GM19397 (cell line): Measurements from ENCODE around the gene AIFM2.
"Not testable (repeated sequence)": the region's sequence is repeated elsewhere in the genome, so short reads cannot be mapped to it uniquely, and the experiment has no call there.

ENCODE experiments used
- ATAC-seq: cut with Tn5 transposase; IDR thresholded peaks from one replicate; pipeline ENCODE4 v1.9.1; 2021; ENCODE audit warnings: mild to moderate bottlenecking, moderate library complexity; ENCODE audit not compliant: unreplicated experiment

Gene AIFM2

DNA sequence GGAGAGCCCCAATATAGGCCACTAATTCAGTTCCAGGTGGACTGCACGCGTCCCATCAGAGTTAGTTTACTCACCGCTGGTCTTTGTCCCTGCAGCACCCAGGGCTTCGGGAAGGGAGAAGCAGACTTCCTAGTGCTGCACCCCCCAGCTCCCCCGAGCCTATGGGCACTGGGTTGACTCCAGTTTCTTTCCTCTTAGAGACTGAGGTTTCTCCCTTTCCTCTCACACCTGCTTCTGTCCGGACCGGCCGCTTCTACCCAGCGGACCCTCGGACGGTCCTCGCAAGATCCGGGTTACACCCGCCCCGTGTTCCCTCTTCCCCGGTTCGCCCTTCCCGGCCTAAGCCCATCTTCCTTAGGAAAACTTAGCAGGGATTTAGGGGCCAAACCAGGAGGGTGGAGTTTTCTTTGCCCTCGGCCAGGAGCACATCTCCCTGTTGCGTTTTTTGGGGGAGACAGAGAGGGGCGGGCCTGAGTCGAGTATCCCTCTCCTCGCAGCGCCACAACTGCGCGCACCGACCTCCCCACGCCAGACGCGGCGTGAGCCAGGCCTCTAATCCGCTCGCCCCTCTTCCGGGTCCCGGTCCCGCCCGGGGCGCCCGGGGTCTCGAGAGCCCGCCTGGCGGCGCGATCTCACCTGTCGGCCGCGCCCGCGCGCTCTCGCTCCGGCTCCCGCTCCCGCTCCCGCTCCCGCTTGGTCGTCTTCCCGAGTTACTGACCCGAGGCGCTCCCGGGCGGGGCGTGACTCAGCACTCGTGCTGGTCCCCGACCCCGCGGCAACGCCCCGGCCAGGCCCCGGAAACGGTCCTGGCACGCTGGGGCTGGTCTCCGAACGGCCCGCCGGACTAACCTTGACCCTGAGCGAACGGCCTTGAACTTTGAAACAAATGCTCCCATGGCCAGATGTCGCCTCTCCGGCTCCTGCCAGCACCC lies at the start of gene AIFM2:
AIFM2 (minus strand) TSS at position 728 of the 932 bp plus-strand sequence. CDS start 8,741 bp downstream, outside the sequence.
- ATAC-seq: peak; percentile 84

DNA sequence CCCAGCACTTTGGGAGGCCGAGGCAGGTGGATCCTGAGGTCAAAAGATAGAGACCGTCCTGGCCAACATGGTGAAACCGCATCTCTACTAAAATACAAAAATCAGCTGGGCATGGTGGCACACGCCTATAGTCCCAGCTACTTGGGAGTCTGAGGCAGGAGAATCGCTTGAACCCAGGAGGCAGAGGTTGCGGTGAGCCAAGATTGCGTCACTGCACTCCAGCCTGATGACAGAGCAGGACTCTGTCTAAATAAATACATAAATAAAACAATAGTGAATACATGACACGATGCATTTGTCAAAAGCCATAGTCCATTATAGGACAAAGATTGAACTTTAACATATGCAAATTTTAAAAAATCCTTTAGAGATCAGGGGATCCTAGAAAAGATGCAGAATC lies 46.6 kb upstream of the AIFM2 start:
- ATAC-seq: not testable (repeated sequence)

DNA sequence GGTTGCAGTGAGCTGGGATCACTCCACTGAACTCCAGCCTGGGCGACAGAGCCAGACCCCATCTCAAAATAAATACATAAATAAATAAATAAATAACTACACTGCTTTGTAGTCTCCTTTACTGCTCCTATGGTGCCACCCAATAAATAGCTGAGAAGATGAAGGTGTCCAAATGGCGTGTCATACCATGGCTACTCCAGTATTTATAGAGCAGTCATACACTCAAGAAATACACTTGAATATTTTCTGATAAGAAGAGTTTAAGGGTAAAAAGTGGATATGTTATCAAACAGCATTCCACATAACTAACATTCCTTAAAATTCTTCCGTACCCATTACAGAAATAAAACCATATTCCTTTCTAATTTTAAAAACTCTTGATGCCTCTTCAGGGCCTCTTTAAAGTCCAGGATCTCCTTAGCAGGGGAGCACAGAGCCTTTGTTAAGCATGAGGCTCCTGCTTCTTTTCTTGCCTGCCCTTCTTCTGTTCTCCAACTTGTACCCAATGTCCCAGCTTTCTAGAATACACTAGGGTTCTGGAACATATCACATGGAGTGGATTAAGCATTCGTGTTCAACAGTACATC lies 45.6 kb upstream of the AIFM2 start:
- no peak for ATAC-seq

DNA sequence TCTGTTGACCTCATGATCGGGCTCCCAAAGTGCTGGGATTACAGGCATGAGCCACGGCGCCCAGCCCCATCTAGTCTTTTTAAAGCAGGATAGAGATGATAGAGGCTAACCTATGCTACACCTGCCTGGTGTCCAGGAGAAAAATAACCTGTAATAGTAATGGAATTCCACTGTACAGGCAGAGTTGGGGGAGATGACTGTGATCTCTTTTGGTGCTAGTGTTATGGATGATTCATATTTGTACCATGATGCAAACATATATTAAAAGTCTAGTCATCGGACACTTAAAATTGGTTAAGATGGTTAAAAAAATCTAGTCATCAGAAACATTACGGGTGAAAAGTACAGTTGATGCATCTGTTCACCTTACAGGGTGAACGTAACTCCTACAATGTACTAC lies 43.8 kb upstream of the AIFM2 start:
- no peak for ATAC-seq

DNA sequence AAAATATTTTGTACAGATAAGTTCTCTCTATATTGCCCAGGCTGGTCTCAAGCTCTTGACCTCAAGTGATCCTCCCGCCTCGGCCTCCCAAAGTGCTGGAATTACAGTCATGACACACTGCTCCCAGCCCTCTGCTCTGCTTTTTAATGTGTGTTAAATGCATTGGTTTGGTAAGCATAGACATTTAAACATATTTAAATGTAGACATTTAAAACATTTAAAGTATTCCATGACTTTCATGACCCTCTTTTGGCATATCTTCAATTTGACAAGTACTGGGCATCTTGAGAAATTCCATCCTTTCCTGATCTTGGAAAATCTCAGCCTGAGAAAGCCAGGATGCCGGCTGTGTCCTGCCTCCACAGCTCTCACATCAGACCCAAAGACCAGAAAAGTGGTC lies 42.9 kb upstream of the AIFM2 start:
- no peak for ATAC-seq

DNA sequence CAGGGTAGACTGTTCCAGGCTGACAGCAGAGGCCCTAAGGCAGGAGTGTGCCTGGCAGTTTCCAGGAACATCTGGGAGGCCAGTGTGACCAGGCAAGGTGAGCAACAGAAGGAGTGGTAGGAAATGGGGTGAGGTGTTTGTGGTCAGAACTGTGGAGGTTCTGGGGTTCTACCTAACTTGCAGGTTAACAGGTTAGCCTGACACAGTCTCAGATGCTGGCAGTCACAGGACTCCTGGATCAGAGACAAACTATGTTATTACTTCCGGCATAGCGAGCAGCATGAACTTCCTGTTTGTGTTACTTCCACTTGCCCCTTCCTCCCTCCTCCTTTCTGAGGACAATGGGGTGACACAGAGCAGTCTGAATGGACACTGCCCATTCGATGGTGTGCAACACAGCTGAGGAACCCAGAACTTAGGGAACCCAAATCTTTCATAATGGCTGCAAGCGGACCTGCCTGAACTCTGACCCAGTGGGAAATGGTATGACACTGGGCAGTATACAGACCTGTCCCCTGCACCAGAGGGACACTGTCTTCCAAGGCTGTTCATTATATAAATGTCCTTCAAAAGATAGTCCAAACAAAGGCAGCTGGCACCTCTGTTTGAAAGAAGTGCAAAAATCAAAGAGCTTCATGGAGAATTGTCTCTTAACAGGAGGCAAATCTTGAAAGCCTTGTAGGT lies 41.6 kb upstream of the AIFM2 start:
- no peak for ATAC-seq

- ATAC-seq: peak; percentile 3
Observed at GRCh38 chr10:70169649-70170364, 37.2 kb upstream of the AIFM2 start.

DNA sequence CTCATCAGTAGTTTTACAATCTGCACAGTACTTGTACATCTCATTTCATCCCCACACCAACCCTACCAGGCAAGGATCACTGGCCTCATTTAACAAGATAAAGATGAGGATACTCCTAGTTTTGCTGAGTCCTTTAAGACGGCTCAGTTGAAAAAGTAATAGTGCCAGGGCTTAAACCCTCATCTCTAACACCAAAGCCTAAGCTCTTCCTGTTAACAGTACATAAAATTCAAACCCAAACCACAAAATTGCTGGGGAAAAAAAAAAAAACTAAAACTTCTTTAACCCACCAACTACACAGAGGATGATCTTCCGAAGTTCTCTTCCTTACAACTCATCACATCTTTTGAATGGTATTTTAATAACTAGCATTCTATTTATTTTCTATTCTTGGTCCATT lies 36.4 kb upstream of the AIFM2 start:
- ATAC-seq: no peak

- ATAC-seq: no peak
Observed at GRCh38 chr10:70167246-70167645, 34.6 kb upstream of the AIFM2 start.

DNA sequence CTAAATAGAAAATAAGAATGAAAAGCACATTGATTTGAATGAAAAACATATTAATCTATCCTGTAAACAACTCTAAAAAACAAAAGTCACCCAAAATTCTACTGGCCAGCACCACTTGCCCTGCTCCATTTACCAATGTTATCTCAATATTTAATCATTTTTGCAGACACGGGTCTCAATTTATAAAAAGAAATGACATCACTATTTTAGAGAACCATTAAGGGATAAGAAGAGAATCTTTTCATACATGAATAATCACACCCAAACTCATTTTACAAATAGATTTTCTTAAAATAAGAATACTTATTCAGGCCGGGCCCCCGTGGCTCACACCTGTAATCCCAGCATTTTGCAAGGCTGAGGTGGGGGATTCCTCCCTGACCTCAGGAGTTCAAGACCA lies 33.8 kb upstream of the AIFM2 start:
- ATAC-seq: no peak

- no peak for ATAC-seq
Observed at GRCh38 chr10:70164163-70164562, 31.5 kb upstream of the AIFM2 start.

DNA sequence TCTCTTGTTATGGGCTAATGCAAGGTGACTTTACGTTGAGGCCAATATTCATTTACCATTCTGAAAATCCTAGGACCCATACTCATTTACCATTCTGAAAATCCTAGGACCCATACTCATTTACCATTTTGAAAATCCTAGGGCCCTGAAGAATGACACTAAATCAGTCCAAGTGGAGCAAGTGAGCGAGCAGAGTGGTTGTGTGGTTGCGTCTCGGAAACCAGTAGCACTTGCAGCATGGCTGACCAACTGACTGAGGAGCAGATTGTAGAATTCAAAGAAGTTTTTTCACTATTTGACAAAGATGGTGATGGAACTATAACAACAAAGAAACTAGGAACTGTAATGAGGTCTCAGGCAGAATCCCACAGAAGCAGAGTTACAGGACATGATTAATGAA lies 30.8 kb upstream of the AIFM2 start:
- no peak for ATAC-seq

DNA sequence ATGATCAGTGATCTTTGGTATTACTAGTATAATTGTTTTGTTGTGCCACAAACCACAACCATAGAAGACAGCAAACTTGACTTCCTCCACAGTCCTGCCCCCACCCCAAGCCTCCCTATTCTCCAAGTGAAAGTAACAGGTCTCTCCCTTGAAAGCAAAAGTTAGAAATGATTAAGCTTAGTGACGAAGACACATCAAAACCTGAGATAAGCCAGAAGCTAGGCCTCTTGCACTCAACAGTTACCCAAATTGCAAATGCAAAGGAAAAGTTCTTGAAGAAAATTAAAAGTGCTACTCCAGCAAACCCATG lies 30.2 kb upstream of the AIFM2 start:
- no peak for ATAC-seq

- no peak for ATAC-seq
Observed at GRCh38 chr10:70162151-70162891, 29.7 kb upstream of the AIFM2 start.

- no peak for ATAC-seq
Observed at GRCh38 chr10:70160798-70161197, 28.2 kb upstream of the AIFM2 start.

DNA sequence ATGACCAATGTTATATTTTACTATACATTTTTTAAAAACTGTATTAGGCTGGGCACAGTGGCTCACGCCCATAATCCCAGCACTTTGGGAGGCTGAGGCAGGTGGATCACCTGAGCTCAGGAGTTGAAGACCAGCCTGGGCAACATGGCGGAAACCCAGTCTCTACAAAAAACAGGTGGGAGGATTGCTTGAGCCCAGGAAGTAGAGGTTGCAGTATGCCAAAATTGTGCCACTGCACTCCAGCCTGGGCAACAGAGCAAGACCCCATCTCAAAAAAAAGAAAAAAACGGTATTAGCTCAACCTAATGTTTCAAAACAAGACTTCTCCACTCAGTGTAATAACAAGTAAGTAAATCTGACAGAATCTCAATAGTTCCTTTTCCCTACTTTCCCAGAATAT lies 26.7 kb upstream of the AIFM2 start:
- not testable (repeated sequence) for ATAC-seq

DNA sequence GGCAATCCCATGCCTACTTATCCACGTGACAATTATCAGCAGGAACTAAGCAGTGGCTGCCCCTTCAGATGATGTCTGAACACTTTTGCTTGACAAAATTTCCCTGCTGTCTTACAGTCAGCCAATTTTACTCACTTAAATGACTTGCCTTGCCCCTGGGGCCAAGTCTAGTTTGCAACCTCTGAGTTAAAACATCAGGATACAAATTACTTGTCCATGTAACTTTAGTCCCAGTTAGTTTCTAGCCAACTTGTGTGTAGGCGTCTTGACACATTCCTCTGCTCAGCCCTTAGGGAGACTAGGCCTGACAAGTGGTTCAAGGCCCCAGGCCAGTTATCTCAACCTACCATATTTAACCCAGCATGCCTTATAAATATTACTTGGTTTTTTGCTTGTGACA lies 25.5 kb upstream of the AIFM2 start:
- no peak for ATAC-seq

GRCh38 chr10:70155255-70155838 lies 22.7 kb upstream of the AIFM2 start:
- no peak for ATAC-seq

- ATAC-seq: no peak
Observed at GRCh38 chr10:70148516-70148915, 15.9 kb upstream of the AIFM2 start.

DNA sequence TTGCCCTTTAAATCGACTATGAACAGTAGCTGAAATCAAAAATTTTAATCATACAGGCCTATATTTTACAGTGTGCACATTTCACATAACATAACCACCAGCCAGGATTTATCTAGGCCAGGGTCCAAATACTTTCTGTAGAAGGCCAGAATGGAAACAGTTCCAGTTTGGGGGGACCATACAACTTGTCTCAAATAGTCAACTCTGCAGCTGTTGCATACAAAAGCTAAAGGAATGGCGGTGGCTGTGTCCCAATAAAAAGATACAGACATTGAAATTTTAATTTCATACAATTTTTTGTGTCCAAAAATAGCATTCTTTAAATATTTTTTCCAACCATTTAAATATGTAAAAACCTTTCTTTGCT lies 14.6 kb upstream of the AIFM2 start:
- ATAC-seq: no peak
